NCI-H345 (cell line): ENCODE measurements around the gene SUOX.
"Not testable (repeated sequence)": the region's sequence is repeated elsewhere in the genome, so short reads cannot be mapped to it uniquely, and the experiment has no call there.

Source experiments
- DNase-seq: peaks from one replicate; lab custom pipeline; 2025; lab: John Stamatoyannopoulos, UW

The SUOX gene

DNA sequence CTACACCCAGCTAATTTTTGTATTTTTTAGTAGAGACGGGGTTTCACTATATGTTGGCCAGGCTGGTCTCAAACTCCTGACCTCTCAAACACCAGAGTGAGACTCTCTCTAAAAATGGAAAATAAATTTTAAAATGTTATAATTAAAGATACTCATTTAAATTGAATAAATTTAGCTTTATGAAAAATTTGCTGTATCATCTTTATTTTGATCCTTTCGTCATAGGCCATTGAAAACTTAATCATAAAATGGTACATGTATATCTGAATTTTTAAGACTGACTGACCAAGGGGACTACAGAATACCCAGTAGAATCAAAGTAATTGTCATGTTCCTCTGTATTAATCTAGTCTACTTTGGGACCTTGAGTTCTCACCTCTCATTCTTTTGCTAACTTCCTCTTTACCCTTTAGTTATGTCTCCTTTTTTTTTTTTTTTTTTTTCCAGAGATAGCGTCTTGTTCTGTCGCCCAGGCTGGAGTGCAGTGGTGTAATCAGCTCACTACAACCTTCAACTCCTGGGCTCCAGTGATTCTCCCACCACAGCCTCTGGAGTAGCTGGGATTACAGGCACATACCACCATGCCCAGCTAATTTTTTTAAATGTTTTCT is 13.7 kb upstream of the SUOX start:
- DNase-seq, result no peak

DNA sequence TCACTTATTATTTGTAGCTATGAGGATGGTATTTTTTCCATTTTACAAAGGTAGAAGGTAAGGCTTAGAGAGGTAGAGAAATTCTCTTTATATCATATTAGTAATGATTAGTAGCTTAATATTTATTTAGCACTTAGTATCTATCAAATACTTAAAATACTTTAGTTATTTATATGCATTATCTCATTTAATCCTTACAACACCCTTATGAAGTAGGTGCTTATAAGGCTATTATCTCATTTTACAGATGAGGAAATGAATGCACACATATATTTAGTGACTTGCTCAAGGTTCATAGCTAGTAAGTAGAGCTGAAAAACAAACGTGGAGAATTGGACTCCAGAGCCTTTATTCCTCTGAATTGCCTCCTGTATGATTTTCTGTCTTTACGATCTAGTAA is 12.2 kb upstream of the SUOX start:
- no peak for DNase-seq

DNA sequence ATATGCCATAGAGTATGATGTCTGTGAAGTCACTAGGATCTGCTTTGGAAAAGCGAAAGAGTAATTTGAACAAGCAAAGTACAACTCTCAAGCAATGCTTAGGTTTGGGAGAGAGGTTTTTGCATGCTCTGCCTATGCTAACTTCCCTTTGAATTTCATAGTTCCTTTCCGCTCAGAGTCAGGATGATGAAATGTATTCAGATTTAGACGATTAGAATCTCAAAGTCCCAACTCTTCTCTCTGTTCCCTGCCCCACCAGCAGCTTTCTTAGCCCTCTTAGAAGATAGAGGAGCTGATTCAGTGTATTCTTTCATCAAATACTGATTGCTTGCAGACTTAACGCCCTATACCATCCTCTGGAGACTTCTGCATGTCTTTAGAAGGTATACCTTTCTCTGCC is 11.7 kb upstream of the SUOX start:
- no peak for DNase-seq

DNA sequence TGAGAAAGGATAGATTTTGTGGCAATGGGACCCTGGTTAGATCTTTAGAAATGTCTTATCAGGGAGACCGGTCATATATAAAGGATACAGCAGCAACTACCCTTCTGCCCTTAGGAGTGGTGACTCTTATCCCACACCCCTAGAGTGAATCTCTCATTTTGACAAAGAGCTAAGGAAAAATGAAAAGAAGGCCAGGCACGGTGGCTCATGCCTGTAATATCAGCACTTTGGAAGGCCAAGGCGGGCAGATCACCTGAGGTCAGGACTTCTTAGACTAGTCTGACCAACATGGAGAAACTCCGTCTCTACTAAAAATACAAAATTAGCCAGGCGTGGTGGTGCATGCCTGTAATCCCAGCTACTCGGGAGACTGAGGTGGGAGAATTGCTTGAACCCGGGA is 11.1 kb upstream of the SUOX start:
- not testable (repeated sequence) for DNase-seq

DNA sequence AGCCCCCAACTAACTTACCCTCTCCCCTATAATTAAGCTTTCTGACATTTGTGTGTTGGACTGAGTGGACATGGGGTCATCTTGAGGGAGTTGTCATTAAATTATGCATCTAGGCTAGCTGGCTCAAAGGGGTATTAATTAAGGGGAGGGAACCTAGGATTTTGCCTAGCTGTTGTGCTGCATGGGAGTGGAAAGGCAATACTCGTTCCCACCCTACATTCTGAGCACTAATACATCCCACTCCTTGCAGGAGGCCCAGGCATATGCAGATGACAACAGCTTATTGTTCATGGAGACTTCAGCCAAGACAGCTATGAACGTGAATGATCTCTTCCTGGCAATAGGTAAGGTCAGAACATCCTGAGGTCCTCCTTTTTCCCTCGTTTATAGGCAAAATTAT is 6.0 kb upstream of the SUOX start:
- DNase-seq, result no peak

DNA sequence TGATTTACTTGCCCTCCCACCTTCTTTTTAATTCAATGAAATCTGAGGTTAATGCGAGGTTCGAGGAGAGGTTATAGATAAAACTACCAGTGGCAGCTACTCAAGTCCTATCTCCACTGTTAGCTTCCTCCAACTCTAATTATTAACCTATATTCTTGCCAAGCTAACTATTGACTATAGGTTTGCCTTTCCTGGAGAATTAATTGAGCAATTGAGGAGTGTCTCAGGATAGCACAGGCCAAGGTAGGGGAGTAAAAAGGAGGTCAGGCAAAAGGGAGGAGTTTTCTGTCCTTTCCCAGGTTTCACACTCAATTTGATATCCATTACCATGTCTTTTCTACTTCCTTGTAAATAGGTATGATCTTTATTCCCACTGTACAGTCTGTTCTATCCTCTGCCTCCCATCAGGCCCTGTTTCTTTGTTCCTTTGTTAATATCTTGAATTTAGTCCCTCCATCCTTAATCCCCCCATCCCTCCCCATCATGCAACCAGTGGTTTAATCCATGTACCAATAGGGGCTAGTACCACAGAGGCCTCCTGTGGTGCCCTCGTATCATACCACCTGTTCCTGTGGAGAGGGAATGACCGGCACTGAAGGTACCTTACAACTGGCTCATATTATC is 3.7 kb upstream of the SUOX start:
- no peak for DNase-seq

DNA sequence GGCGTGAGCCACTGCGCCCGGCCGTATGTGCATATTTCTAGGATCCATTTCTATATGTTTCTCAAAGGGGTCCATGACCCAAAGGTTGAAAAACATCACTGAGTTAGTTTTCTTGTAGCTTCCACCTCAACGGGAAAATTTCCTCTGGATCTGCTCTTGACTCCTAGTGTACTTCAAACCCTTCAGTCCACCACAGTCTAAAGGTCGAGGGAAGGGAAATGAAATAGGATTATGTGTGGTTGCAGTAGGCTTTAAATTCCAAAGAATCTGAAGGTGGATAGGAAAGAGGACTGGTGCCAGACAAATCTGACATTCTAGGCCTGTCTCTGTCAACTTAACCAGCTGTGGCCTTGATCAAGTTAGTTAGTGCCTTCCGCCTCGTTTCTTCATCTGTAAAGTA is 1.7 kb upstream of the SUOX start:
- DNase-seq, result no peak

DNA sequence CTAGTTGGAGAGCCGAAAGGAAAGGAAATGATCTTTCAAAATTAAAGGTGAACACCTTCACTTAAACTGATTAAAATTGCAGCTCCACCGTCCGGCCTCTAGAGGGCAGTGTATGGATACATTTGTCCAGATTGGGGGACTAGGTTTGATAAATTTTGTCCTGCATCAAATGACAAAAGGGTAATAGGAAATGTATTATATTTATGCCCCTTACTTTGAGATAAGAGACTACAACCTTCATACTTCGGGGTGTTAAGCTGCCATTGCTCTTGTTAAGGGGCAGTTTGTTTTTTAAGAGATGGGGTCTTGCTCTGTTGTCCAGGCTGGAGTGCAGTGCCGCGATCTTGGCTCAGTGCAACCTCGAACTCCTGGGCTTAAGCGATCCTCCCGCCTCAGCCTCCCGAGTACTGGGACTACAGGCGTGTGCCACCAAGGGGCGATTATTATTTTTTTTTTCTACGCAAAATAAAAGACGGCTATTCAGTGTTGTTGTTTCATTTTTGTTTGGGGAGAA is 818 bp upstream of the SUOX start:
- DNase-seq, result peak; percentile 64

DNA sequence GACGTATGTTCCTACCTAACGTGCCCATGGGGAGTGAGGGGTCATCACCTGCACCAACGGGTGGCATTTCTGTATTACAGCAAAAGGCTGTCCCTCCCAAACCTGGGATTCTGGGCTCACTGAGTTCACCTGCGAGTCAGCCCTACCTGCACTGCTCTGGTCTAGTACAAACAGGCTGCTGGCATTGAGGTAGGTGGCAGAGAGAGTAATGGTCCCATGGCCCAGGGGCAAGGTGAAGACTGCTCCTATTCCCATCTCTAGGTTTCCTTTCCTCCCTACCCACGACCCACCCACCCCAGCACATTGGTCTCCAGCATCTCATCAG is 421 bp downstream of the SUOX start:
- DNase-seq, result no peak

DNA sequence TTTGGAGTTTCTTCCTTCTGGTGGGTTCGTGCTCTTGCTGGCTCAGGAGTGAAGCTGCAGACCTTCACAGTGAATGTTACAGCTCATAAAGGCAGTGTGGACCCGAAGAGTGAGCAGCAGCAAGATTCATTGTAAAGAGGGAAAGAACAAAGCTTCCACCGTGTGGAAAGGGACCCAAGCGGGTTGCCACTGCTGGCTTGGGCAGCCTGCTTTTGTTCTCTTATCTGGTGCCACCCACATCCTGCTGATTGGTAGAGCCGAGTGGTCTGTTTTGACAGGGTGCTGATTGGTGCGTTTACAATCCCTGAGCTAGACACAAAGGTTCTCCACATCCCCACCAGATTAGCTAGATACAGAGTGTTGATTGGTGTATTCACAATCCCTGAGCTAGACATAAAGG is 2.4 kb downstream of the SUOX start:
- not testable (repeated sequence) for DNase-seq

DNA sequence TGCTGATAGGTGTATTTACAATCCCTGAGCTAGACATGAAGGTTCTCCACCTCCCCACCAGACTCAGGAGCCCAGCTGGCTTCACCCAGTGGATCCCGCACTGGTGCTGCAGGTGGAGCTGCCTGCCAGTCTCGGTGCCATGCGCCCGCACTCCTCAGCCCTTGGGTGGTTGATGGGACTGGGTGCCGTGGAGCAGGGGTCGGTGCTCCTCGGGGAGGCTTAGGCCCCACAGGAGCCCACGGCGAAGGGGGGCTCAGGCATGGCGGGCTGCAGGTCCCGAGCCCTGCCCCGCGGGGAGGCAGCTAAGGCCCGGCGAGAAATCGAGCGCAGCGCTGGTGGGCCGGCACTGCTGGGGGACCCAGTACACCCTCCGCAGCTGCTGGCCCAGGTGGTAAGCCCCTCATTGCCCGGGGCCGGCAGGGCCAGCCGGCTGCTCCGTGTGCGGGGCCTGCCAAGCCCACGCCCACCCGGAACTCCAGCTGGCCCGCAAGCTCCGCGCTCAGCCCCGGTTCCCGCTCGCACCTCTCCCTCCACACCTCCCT is 3.0 kb downstream of the SUOX start:
- not testable (repeated sequence) for DNase-seq

DNA sequence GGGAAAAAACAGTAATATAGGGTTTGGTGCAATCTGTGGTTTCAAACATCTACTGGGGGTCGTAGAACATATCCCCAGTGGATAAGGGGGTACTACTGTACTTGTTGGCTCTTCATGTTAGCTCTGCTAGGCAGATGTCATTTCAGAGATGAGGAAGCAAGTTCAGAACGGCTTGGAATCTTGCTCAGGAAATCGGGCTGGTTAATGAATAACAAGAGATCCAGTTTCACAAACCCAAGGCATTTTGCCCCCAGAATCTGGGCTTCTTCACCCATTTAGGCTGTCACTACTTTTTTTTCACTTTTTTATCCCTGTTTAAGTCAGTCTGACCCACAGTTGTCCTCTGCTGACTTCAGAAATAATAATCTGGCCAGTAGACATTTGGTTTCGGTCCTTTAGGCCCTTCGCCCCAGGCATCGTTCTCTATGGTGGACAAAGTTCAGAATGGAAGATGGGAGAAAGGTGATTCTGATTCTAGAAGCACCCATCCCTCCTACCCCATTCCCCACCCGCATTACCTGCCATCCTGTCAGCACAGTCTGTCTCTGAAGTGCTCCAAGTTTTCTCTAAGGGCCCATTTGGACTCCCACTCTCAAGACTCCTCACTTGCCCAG is 4.5 kb downstream of the SUOX start:
- DNase-seq, result no peak

DNA sequence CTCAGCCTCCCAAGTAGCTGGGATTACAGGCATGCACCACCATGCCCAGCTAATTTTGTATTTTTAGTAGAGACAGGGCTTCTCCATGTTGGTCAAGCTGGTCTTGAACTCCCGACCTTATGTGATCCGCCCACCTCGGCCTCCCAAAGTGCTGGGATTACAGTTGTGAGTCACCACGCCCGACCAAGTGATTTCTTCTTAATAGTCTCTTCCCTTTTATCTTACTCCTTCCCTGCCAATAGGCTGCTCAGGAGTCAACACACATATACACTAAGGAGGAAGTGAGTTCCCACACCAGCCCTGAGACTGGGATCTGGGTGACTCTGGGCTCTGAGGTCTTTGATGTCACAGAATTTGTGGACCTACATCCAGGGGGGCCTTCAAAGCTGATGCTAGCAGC is 6.3 kb downstream of the SUOX start:
- not testable (repeated sequence) for DNase-seq

DNA sequence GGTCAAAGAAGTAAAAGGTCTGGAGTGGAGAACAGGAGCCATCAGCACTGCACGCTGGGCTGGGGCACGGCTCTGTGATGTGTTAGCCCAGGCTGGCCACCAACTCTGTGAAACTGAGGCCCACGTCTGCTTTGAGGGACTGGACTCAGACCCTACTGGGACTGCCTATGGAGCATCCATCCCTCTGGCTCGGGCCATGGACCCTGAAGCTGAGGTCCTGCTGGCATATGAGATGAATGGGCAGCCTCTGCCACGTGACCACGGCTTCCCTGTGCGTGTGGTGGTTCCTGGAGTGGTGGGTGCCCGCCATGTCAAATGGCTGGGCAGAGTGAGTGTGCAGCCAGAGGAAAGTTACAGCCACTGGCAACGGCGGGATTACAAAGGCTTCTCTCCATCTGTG is 7.1 kb downstream of the SUOX start:
- DNase-seq, result no peak

DNA sequence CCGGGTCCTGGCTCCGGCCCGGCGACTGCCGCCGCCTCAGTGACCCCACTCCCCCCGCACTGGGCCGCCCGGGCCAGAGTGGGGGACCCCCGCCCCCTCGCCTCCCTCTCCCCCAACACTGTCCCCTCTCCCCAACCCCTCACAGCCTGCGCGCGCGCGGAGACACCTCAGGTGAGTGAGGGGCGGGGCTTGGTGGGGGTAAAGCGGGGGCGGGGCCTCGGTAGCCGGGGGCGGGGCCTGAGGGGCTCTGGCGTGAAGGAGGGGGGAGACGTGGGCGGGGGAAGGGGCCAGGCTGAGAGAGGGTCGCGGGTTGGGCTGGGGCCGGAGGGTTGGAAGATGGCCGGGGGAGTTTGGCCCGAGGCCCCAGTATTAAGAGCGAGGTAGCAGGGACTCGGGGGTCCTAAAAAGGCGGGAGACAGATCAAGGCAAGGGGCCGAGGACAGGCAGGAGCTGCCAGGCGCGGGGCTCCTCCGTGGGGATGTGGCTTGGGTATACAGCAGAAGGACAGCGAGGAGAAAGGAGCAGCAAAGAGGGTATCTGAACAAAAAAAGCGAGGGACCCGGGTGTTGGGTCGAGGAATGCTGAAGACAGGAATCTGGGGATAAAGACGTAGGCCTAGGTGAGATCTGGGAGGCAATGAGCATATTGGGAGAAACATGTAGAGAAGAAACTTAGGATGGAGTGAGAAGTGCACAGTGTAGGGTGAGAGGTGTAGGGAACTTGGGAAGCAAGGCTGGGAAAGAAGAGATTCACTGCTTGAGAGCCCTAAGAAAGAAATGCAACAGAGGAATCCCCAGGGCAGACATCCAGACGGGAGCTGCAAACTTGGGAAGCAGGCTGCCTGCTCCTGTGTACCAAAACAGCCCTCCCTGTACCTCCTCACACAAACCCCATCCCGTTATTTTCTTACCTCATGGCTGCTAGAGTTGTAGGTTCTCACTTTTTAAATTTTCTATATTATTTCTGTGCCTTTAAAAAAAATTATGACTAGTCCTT is 10.8 kb downstream of the SUOX start:
- peak; percentile 72 for DNase-seq

DNA sequence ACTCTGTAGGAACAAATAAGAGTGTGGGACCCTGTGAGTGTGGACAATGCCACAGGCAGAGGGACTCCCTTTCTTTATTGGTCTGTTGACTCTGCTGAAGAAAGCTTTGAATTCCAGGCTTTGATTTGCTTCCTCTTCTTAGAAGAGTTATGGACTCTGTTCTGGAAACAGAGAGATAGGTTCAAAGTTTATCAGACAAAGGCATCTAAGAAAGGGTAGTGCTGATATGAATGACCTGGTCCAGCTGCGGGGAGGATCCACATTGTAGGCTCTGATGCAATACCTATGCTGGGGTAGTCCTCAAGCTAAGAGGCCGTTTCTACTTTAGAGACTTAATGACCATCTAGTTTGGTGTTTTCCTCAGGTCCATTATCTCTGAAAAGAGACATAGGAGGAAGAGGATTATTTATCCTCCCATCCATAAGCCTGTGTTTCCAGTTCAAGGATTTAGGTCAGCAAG is 13.1 kb downstream of the SUOX start:
- no peak for DNase-seq

DNA sequence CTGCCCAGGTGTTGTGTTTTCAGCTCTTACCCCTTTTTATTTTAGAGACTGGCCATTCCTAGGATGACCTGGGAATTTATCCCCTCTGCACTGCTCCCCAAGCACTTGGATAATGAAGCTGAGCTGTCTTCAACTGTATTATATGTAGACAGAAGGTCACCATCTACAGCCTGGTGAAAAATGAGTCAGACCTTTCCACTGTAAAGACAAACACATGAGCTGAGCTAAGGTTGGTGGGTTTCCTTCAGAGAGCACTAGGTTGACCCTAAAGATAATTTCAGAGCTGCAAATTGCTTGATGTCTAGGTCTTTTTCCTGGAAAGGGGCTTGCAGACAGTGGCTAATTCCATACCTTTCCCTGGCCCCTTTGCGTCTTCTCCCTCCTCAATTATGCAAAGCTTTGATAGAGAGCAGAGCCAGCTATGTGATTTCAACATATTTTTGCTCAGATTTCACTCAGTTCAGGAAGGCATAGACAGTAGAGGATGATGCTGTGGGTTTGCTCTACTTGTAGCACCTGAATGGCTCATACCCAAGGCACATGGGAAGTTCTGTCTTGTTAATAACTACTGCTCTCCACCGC is 14.5 kb downstream of the SUOX start:
- no peak for DNase-seq

DNA sequence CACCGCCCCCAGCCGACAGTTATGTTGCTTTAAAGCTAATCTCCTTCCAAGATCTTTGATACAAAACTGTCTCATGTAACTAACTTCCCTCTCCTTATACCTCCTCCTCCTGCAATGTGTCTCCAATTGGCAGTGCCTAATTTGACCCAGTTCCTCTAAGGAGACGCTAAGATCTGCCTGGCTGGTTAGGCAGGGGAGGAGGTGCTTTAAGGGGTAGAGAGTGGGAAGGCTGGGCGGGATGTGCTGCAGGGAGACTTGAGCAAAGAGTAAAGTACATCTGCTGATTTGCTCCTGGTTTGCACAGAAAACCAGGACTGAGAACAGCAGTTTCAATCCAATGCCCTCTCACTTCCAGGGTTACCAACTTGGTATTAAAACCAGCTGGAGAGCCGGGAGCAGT is 16.4 kb downstream of the SUOX start:
- no peak for DNase-seq

DNA sequence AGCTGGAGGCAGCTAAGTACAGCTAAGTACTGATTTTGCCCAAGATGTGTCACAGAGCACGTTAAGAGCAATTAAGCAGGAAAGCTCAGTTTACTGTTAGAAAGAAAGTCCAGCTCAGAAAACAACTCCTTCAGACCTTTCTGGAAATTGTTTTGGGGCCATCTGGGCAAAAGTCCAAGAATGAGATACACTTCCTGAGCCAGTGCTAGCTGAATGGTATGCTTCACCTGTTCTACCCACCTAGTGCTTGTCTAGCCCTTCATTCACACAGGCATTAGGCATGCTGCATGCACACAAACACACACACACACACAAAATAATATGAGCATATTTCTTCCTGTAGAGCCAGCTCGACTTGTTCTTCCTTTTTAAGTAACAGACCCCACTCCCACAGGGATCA is 17.1 kb downstream of the SUOX start:
- peak; percentile 14 for DNase-seq

DNA sequence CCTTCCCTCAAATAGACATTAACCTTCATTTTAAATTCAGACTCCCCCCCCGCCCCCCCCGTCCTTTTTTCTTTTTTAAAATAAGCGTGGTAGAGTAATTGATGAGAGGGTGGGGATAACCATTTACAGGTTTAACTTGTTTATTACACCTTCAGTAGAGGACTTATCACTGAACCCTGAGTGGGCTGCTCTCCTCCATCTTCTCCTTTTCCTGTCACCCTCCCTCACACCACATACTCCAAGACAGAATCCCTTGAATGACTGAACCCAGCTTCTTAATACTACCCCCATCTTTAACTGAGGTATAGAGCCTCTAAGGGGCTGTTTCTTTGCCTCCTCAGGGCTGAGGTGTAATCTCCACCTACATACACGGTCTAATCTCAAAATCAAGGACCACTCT is 20.1 kb downstream of the SUOX start:
- no peak for DNase-seq

DNA sequence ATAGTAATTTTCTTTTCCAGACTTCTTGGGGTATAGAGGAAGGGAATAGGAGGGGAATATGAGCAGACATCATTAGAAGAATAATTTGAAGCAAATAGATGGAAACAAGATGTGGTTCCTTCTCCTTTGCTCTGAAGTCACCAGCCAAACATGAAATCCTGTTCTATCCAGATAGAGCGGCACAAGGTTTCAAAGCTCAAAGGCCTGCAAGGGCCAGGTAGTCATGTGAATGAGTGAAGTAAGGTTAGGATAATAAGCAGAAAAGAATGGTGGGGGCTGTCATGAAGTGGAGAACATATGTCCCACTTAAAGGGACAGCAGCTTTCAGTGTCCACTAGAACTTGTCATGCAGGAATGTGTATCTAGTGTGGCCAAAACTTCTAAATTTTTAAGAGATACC is 21.3 kb downstream of the SUOX start:
- no peak for DNase-seq
